ENCODE results near the gene CRP.
"Not testable (repeated sequence)": the region's sequence is repeated elsewhere in the genome, so short reads cannot be mapped to it uniquely, and the experiment has no call there.

- not testable (repeated sequence) for TF ChIP-seq CTCF, POLR2A (IDR thresholded peaks at IDR 0.05)
Observed at GRCh38 chr1:159723188-159723587, 8.8 kb upstream of the CRP start.
